GM12892 (cell line): ENCODE results near the gene POLN.

Experiments used
- POLR2A ChIP-seq: IDR thresholded peaks from 2 replicates; pipeline ENCODE4 v1.6.1; 2011; ENCODE audit warnings: low read depth, low read length, control low read depth
- POLR2AphosphoS5 ChIP-seq: IDR thresholded peaks from 2 replicates; pipeline ENCODE4 v1.6.1; 2011; ENCODE audit warnings: low read depth, low read length, control low read depth

- no peak for TF ChIP-seq POLR2AphosphoS5
- TF ChIP-seq POLR2A = no peak
These were observed 7.8 kb upstream of the POLN start for GRCh38 chr4:2249526-2250356.
